ENCODE data around the gene ZMYM4.
"Not testable (repeated sequence)": the region's sequence is repeated elsewhere in the genome, so short reads cannot be mapped to it uniquely, and the experiment has no call there.

The ZMYM4 gene

DNA sequence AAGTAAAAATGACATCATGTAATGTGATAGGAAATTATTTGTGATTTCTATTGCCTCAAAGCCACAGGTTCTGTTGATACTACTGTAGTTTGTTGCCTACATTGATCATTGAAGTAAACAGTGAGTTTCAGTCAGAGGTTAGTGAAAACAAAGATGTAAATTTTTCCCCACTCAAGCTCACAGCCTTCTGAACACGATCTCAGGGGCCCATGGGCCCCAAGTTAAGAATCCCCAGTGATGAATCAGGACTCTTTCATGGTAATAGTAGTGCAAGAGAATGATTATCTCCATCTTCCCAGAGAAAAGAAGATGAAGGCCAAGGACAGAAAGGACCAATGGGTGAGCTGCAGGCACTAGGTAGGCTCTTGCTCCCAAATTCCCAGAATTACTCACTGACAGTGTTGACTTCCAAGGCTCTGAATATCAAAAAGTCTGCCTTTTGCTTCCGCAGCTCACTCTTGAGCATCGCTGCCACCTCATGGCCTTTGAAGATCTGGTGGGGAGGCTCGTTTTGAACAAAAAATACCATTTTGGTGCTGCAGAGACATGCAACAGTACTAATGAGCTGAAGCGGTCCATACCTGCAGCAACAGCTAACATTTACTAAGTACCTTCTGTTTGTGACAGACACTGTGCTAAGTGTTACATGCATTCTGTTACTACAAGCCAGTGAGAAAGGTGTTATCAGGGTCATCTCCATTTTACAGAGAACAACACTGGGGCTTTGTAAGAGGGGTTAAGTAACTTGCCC is 175.4 kb downstream of the ZMYM4 start:
- H3K27ac ChIP-seq = no peak overlapping the region
- no peak overlapping the region for H3K4me3 ChIP-seq

DNA sequence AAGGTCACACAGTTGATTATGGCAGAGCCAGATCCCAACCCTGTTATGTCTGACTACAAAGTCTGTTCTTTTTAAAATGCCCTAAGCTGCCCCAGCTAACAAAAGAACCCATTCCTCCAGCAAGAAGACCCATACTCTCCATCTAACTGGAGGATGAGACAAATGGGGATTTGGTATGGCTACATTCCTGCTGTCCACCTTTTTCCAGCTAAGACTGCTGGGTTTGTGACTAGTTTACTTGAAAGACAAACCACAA is 175.9 kb downstream of the ZMYM4 start:
- H3K4me3 ChIP-seq = no peak overlapping the region

DNA sequence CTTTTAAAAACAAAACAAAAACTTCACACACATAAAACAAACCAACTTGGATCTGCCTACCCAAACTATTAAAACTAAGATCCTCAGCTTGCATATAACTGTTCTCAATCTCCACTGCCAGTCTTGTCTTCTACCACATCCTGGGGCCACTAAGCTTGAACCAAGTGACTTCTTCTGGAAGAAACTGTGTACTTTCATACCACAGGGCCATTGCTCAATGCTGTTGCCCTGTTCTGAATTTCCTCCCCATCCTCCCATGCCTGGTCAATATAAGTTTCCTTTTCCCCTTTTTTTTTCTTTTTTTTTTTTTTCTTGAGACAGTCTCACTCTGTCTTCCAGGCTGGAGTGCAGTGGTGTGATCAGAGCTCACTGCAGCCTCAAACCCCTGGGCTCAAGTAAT is 178.8 kb downstream of the ZMYM4 start:
- Histone ChIP-seq H3K4me3 (no peak overlapping the region), H3K27ac (peak overlapping the region in 2 of 21 experiments; percentile 78 to 83)

More for the DNA sequence above, 175.9 kb downstream of the ZMYM4 start:
- no peak overlapping the region for H3K27ac ChIP-seq

DNA sequence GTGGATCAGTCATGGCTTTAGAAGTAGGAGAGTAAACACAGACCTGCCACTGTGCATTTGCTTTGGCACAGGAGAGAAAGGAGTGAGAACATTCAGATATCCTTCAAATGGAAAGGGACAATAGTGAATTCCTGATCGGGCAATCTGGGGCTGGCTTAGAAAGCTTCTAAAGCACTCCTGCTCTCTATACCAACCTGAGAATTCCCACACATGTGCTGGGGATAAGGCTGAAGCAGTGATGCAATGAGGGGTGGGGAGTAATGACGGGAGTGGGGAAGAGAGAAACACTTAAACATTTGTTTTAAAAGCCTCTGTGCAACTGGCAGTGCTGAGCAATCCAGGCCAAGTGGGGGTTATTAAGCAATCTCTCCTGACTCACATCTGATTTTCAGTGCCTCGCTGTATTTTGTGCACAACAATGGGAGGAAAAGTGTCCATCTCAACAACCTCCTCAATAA is 179.9 kb downstream of the ZMYM4 start:
- Histone ChIP-seq H3K27ac (peak overlapping the region in 15 of 21 experiments; percentile 2 to 83 (median 51)), H3K4me3 (no peak overlapping the region)

DNA sequence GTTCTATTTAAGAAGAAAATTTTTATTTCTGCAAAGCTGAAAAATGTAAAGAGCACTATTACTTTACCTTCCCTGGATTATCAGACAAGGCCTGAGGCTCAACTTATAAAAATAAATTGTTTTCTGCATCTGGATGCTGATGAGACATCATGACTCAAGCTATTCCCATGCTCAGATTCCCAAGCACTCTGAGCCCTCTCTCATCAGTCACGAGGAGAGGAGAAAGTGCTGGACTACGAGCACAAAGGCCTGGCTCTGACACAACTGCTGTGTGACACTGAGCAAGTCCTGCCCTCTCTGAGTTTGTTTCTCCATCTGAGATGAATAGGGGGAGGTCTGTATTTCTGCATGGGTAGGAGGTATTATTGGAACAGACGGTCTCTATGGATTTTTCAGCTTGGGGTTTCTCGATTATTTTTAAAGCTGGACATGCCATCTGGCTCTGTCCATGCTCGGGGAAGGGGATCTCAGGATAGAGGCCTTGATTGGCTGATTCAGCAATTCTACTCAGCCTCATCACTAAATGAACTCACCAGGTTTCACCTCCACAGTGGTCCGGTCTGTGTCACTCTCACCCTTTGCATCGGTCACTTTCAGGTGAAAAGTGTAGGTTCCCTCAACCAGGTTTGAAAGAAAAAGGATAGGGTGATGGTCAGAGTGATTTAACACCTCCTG is 181.0 kb downstream of the ZMYM4 start:
- Histone ChIP-seq H3K27ac (peak overlapping the region in 11 of 21 experiments; percentile 18 to 83 (median 60)), H3K4me3 (no peak overlapping the region)

DNA sequence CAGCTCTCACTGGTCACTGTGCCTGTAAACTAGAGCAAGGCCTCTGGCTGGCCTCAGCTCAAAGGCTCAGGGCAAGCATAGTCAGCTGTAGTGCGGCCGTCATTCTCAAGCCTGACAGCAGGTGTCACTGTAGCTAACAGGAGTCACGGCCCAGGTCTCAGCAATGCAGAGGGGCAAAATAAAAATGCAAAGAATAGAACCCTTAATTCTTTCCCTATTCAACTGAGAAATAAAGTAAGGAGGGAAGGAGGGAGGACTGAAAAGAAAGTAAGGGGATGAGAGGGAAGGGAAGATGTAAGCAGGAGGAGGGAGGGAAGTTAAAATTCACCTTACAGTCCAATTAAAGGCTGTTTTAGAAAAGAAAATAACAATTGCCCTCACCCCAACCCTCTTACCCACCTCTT is 182.6 kb downstream of the ZMYM4 start:
- H3K27ac ChIP-seq = peak overlapping the region in 8 of 21 experiments; percentile 11 to 65 (median 54)

DNA sequence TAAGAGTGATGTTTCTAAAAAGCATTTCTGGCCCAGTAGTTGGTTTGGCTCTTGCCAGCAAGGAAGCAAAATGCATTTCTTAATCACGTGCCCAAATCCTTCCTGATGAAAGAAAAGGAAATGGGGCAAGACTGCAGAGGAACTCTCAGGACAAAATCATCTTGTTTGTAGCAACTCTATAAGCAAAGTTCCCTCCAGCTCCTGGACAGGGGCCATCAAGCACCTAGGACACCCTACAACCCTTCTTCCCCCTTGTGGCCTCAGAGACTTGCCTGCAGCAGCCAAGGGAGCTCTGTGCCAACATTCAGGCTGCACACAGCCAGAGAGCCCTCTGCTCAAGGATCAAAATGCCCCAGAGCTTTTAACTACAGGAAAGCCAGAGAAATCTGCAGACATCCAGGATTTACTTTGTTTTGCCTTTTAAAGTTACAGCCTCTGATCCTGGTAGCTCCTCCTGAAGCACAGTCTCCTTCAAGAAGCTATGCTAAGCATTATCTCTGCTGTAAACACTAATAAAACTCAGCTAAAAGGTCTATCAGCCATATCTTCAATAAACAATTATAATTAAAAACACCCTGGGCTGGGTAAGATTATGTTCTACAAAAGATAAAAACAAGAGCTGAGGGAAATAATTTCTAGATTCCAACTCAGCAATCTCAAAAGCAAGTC is 183.7 kb downstream of the ZMYM4 start:
- H3K27ac ChIP-seq = peak overlapping the region in 19 of 21 experiments; percentile 0 to 74 (median 50)
- no peak overlapping the region for H3K4me3 ChIP-seq

More for the DNA sequence above, 182.6 kb downstream of the ZMYM4 start:
- H3K4me3 ChIP-seq = no peak overlapping the region

DNA sequence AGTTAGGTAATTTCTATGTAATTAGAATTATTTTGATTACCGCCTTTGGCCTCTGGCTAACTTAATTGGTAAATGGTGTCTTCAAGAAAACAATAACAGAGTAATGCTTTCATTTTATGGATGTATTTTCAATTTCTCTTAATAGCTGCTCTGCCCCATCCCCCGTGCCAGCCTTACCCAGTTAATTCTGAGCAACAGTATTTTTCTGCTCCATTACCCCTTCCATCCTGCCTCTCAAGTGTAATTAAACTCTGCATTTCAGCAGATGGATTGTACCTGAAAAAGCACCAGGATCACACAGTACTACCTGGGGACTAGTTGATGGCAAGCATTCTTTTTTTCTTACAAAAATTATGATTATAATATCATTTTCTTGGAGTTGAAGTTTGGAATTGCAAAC is 184.5 kb downstream of the ZMYM4 start:
- H3K27ac ChIP-seq = peak overlapping the region in 10 of 21 experiments; percentile 5 to 74 (median 50)
- H3K4me3 ChIP-seq = no peak overlapping the region

DNA sequence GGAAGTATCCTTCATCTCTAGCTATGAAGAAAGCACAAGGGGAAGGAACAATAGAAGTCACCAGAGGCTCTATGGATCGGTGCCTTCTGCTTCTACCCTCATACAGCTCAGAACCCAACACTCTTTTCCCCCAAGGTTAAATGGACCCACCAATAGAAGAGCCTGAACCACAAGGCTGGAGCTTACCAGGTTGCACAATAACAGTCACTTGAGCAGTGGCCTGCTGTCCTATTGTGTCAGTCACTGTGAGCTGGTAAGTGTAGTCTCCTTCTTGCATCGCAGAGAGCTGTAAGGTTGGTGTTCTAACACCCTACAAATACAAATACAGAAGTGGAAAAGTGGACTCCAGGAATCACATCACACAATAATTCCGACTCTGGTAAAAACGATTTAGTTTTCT is 185.7 kb downstream of the ZMYM4 start:
- Histone ChIP-seq H3K4me3 (no peak overlapping the region), H3K27ac (peak overlapping the region in 8 of 21 experiments; percentile 9 to 57 (median 38))

DNA sequence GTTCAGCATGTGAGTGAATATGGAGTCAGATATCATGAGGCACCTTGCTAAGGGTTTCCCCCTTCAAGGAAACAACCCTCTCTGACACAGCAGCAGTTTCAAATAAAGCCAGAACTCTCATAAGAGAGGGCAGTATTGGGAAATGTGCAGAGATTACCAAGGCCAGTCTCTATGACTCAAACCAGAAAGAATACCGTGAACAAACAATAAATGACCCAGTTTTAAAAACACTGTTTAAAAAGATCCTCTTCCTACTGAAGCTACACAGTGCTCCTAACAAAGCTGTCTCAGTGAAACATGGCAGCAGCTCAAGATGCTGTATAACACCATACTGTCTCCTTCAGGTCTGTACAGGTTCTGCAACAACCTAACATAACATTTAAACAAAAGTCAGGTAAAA is 186.1 kb downstream of the ZMYM4 start:
- Histone ChIP-seq H3K27ac (peak overlapping the region in 8 of 21 experiments; percentile 9 to 53 (median 22)), H3K4me3 (no peak overlapping the region)

DNA sequence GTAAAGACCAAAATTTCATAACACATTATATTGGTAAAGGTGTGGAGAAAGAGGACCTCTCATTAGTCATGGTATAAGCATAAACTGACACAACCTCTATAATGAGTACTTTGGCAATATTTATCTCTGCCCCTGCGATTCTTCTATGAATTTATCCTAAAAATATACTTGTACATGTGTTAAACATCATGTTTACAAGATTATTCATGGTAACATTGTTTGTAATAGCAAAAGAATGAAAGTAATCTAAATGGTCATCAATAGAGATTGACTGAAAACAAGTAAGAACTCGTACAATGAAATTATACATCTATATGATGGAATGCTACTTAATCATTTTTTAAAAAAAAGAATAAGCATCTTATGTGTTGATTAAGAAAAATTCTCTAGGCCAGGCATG is 192.3 kb downstream of the ZMYM4 start:
- no peak overlapping the region for H3K27ac ChIP-seq
- H3K4me3 ChIP-seq = no peak overlapping the region

DNA sequence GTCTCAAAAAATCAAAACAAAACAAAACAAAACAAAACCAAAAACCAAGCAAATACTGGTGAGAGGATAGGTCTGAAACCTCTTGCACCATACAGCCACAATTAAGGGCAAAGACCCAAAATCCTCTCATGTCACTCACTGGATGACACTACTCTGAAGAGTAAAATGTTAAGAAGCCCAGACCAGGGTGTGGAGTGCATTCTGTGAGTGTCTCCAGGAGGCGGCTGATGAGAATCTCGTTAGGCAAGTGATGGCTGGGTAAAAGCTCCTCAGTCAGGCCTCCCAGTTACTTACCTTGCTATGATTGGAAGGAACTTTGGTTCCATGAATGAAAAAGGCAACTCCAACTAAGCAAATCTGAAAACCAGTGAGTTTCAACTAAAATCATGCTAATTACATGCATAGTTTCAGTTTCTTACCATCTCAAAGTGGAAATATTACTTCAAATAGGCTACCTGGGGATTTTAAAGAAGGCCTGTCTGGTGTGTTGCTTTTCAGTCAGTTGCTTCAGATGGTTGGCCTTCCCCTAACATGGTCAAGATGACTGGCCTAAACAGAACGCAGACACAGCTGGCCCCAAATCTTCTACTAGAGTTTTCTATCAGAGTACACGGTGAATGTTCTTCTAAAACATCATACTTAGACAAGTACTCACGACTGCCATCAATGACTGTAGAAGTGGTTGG is 193.6 kb downstream of the ZMYM4 start:
- Histone ChIP-seq H3K4me3 (no peak overlapping the region), H3K27ac (peak overlapping the region in 1 of 21 experiments; percentile 3)

DNA sequence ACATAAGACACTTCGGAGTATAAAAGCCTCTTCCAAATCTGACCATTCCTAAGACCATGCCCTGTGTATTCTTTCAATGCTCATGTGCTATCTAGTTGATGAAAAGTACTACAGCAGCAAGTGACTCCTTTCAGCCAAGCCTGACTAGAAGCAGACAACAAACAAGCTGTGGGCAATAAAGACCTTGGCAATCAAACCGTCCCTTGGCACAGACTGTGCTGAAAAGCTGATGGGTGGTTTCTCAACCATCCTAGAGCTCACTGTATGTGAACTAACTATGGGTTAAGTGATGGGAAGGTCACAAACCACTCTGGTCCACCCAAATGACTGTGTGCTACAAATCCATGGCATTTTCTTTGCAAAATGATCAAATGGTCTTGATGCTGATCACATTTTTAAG is 194.7 kb downstream of the ZMYM4 start:
- H3K27ac ChIP-seq = no peak overlapping the region
- no peak overlapping the region for H3K4me3 ChIP-seq

DNA sequence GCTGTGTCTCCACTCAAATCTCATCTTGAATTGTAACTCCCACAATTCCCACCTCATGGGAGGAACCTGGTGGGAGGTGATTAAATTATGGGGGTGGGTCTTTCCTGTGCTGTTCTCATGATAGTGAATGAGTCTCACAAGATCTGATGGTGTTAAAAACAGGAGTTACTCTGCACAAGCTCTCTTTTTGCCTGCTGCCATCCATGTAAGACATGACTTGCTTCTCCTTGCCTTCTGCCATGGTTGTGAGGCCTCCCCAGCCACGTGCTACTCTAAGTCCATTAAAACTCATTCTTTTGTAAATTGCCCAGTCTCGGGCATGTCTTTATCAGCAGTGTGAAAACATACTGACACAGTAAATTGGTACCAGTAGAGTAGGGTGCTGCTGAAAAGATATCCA is 195.2 kb downstream of the ZMYM4 start:
- not testable (repeated sequence) for H3K4me3 ChIP-seq, H3K27ac ChIP-seq

DNA sequence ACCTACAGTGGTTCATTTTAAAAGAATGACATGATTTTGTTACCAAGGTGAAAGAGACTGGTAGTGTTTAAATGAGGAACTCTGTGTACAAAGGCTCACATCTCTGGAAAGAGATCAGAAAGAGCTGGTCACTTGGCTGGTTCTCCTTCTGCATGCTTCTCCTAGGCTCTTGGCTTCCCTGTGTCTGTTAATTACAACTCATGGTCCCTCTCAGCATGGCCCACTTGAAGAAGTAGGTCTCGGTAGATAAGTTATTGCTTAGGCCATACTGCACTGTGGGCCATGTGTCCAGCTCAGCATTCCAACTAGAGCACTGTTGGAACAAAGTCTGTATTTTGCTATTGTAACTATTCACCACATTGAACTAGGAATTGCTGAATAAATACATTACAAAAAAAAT is 197.6 kb downstream of the ZMYM4 start:
- Histone ChIP-seq H3K27ac (no peak overlapping the region), H3K4me3 (no peak overlapping the region)

DNA sequence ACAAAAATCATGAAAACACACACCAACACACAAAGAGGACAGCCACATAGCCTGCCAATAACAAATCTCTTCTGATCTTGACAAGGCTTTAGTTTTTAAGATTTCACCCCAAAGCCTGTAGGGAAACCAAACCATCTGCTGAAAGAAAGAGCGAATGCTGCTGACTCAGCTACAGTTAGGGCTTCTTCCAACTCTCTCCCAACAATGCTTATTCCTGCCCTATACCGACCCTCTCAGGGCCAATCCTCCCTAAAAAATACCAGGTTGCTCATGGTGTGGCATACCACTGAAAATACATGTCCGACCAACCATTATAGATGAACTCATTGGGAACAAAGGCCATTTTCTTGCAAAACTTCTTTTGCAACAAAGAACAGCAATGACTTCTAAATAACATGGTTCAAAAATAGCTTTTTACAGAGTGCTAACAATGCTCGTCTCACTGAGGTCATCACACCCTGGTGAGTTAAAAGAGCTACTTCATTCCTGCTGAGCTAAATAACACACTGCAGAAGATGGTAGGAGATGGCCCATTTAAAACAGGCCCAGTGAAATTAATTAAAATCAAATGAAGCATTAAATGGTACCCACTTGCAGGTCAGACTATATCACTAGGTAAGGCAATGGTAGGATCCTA is 202.6 kb downstream of the ZMYM4 start:
- Histone ChIP-seq H3K27ac (no peak overlapping the region), H3K4me3 (no peak overlapping the region)

Measured in skin epidermis (tissue), 12 donors.